PC-9 (cell line): ENCODE results near the gene NFE2L2.
"Not testable (repeated sequence)": the region's sequence is repeated elsewhere in the genome, so short reads cannot be mapped to it uniquely, and the experiment has no call there.

Experiments used
- CTCF ChIP-seq: fragments of 200-600 bp; sonication (generic); conservative IDR thresholded peaks from 2 replicates; pipeline ENCODE4 v1.6.1; 2017; ENCODE audit warnings: mixed run types, antibody characterized with exemption, mild to moderate bottlenecking, moderate library complexity
- EZH2 ChIP-seq: fragments of 200-600 bp; sonication (generic); IDR thresholded peaks from 2 replicates; pipeline ENCODE4 v1.8.0; 2017; ENCODE audit warnings: antibody characterized with exemption, low read depth

DNA sequence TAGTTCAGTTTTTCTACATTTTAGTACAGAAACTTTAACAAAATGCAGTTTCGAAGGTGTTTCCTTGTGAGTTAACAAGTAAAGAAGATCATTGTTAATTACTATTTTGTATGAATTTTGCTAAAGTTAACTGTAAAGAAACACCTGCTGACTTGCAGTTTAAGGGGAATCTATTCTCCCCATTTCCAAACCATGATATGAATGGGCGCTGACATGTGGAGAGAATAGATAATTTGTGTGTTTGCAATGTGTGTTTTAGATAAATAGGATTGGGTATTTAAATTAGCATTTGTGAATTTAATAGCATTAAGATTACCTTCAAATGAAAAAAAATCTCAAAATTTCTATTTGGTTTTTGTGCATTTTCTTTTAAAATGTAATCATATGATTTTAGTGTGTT is 44.7 kb downstream of the NFE2L2 start:
- TF ChIP-seq CTCF, EZH2: not testable (repeated sequence)
